SKM-1 (cell line): ENCODE measurements around the gene ARG2.
A peak's percentile ranks its signal among the peaks of the same experiment; 100 is the strongest.
"Not testable (repeated sequence)": the region's sequence is repeated elsewhere in the genome, so short reads cannot be mapped to it uniquely, and the experiment has no call there.

Experiments used
- DNase-seq: peaks from one replicate; lab custom pipeline; 2025; ENCODE audit not compliant: unreplicated experiment; lab: John Stamatoyannopoulos, UW

ARG2 gene

GRCh38 chr14:67584978-67585377, 34.7 kb upstream of the ARG2 start:
- DNase-seq = no peak

GRCh38 chr14:67586369-67586768, 33.4 kb upstream of the ARG2 start:
- DNase-seq = no peak

- DNase-seq = no peak
Observed at GRCh38 chr14:67589204-67589770, 30.4 kb upstream of the ARG2 start.

GRCh38 chr14:67593650-67594049, 26.1 kb upstream of the ARG2 start:
- not testable (repeated sequence) for DNase-seq

- DNase-seq = no peak
Observed at GRCh38 chr14:67595392-67595791, 24.3 kb upstream of the ARG2 start.

- peak; percentile 17 for DNase-seq
Observed at GRCh38 chr14:67599698-67600561, 19.8 kb upstream of the ARG2 start, which contains the start of gene PIGH. PIGH (minus strand) TSS chr14:67600268; CDS start chr14:67600203, 65 bp downstream.

- DNase-seq = not testable (repeated sequence)
Observed at GRCh38 chr14:67600562-67600974, 19.2 kb upstream of the ARG2 start.

- no peak for DNase-seq
Observed at GRCh38 chr14:67602076-67602475, 17.6 kb upstream of the ARG2 start.

- DNase-seq = no peak
Observed at GRCh38 chr14:67602995-67603545, 16.6 kb upstream of the ARG2 start.

- no peak for DNase-seq
Observed at GRCh38 chr14:67607646-67608045, 12.1 kb upstream of the ARG2 start.

- no peak for DNase-seq
Observed at GRCh38 chr14:67609642-67610310, 9.9 kb upstream of the ARG2 start.

GRCh38 chr14:67610491-67610890, 9.2 kb upstream of the ARG2 start:
- no peak for DNase-seq

GRCh38 chr14:67618617-67619063, 1.1 kb upstream of the ARG2 start:
- peak; percentile 22 for DNase-seq

- no peak for DNase-seq
Observed at GRCh38 chr14:67620217-67620785, 581 bp downstream of the ARG2 start.

GRCh38 chr14:67622675-67623074, 3.0 kb downstream of the ARG2 start:
- no peak for DNase-seq

- no peak for DNase-seq
Observed at GRCh38 chr14:67623114-67623513, 3.4 kb downstream of the ARG2 start.

GRCh38 chr14:67626131-67626530, 6.4 kb downstream of the ARG2 start:
- not testable (repeated sequence) for DNase-seq

GRCh38 chr14:67627519-67627918, 7.8 kb downstream of the ARG2 start:
- no peak for DNase-seq

- no peak for DNase-seq
Observed at GRCh38 chr14:67630186-67630585, 10.5 kb downstream of the ARG2 start.

- no peak for DNase-seq
Observed at GRCh38 chr14:67630938-67631337, 11.2 kb downstream of the ARG2 start.
